SJSA1 (cell line): ENCODE measurements around the gene CCDC30. TPM values are rescaled to one million over a fixed set of nuclear protein-coding genes. Genes with fewer than 3 reads are reported as not detected.
"Not testable (repeated sequence)": the region's sequence is repeated elsewhere in the genome, so short reads cannot be mapped to it uniquely, and the experiment has no call there.

Source experiments
- DNase-seq, 2 experiments: peaks; one replicate each; pipeline ENCODE4 v3.0.0-alpha.2; 2015 to 2020; ENCODE audit warnings: low spot score in 2 of 2, low read depth in 1 of 2
- H3K27ac ChIP-seq: fragments of 250-450 bp; sonication (Bioruptor Pico); 2 replicates; pipeline ENCODE4 v1.5.1; 2020; ENCODE audit warnings: mild to moderate bottlenecking, moderate library complexity
- H3K27me3 ChIP-seq: fragments of 250-450 bp; sonication (Bioruptor Pico); replicated peaks from 2 replicates; pipeline ENCODE4 v1.5.1; 2020; ENCODE audit warnings: mild to moderate bottlenecking, moderate library complexity
- H3K36me3 ChIP-seq: fragments of 250-450 bp; sonication (Bioruptor Pico); 2 replicates; pipeline ENCODE4 v1.5.1; 2020; ENCODE audit warnings: mild to moderate bottlenecking
- H3K4me1 ChIP-seq: fragments of 250-450 bp; sonication (Bioruptor Pico); replicated peaks from 2 replicates; pipeline ENCODE4 v1.6.1; 2021; ENCODE audit warnings: mild to moderate bottlenecking
- H3K4me3 ChIP-seq: fragments of 250-450 bp; sonication (Bioruptor Pico); 2 replicates; pipeline ENCODE4 v1.5.1; 2020; ENCODE audit warnings: mild to moderate bottlenecking
- H3K9me3 ChIP-seq: fragments of 250-450 bp; sonication (Bioruptor Pico); replicated peaks from 2 replicates; pipeline ENCODE4 v1.5.1; 2020; ENCODE audit warnings: mild to moderate bottlenecking
- total RNA-seq: library from RNA; depleted of rRNA; stranded (reverse); fragments of >200 nt; shearing (Covaris generic); gene quantifications from 2 replicates; pipeline ENCODE4 v1.2.3, GENCODE V29; 2014

CCDC30 gene
- total RNA-seq, 1 experiment from 2014 or later, result 0.13 TPM

DNA sequence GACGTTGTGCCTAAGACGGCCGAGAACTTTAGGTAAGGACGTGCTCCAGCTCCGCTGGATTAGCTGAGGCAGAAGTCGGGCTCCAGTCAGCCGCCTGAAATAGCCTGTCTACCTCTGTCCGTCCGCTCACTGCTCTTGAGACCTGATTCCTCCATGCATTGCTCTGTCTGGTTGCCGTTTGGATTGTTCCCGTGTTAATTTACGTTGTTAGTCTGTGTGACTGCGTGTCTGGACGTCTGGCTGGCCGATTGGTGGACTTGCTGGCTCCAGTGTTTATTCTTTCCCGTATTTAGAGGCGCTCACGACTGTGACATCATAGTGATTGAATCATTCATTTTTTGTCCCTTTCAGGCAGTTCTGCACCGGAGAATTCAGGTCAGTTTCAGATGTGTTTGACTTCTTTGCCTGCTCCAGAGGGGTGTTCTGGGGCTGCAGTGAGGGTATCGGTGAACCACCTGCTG, 195.8 kb downstream of the CCDC30 start:
- Histone ChIP-seq H3K4me3 (peak overlapping the region; percentile 67), H3K4me1 (peaks cover 8% of the 10 kb centered on the region; the same call in 1 of the 2 replicates), H3K9me3 (no peaks in the 10 kb centered on the region), H3K27ac (peak overlapping the region; percentile 38; the same call in 1 of the 2 replicates), H3K36me3 (peaks cover 41% of the 10 kb centered on the region), H3K27me3 (peaks cover 2% of the 10 kb centered on the region; the same call in 1 of the 2 replicates)
- DNase-seq, result no peak

DNA sequence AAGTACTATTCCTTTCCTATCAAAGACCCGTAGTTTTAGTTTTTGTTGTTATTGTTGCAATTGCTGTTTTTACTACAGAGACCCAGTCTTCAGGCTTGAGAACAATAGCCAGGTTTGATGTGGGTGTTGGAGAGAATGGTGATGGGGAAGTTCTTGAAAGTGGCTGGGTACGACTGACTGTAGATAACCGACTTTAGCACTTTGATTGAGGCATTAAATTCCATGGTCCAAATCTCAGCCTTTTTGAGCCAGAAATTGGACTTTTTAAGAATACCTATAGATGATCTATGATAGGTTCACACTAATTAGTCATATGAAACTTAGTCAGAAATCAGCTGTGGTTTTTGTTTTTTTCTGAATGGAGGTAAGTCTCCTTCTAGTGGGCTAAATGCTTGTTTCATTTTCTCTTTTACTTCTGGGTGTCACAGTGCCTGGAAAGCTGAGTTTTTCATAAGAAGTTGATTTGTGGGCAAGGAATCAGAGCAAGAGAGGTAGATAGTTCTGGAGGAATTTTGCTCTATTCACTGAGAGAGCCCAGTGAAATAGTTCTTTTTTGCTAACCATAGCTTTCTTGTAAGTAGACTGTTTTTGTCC, 197.9 kb downstream of the CCDC30 start:
- Histone ChIP-seq H3K4me3 (no peak overlapping the region), H3K27ac (no peak overlapping the region), H3K4me1 (peaks cover 8% of the 10 kb centered on the region; the same call in 1 of the 2 replicates), H3K9me3 (no peaks in the 10 kb centered on the region), H3K27me3 (no peaks in the 10 kb centered on the region), H3K36me3 (peaks cover 62% of the 10 kb centered on the region)
- no peak for DNase-seq

- H3K9me3 ChIP-seq, result no peaks in the 10 kb centered on the region
- DNase-seq, result no peak
- H3K4me3 ChIP-seq, result no peak overlapping the region
- H3K27me3 ChIP-seq, result no peaks in the 10 kb centered on the region
- H3K4me1 ChIP-seq, result no peaks in the 10 kb centered on the region
- H3K27ac ChIP-seq, result no peak overlapping the region
- peaks cover 65% of the 10 kb centered on the region for H3K36me3 ChIP-seq
Measured at GRCh38 chr1:42669936-42670335, 206.8 kb downstream of the CCDC30 start.

GRCh38 chr1:42670425-42670824, 207.3 kb downstream of the CCDC30 start:
- H3K9me3 ChIP-seq, result no peaks in the 10 kb centered on the region
- H3K27me3 ChIP-seq, result no peaks in the 10 kb centered on the region
- no peak overlapping the region for H3K4me3 ChIP-seq
- no peak overlapping the region for H3K27ac ChIP-seq
- peaks cover 65% of the 10 kb centered on the region for H3K36me3 ChIP-seq
- H3K4me1 ChIP-seq, result no peaks in the 10 kb centered on the region
- no peak for DNase-seq

GRCh38 chr1:42674214-42674613, 211.1 kb downstream of the CCDC30 start:
- H3K9me3 ChIP-seq, result no peaks in the 10 kb centered on the region
- H3K4me1 ChIP-seq, result no peaks in the 10 kb centered on the region
- no peaks in the 10 kb centered on the region for H3K27me3 ChIP-seq
- H3K4me3 ChIP-seq, result no peak overlapping the region
- DNase-seq, result no peak
- H3K27ac ChIP-seq, result no peak overlapping the region
- H3K36me3 ChIP-seq, result peaks cover 39% of the 10 kb centered on the region; the same call in 1 of the 2 replicates

DNA sequence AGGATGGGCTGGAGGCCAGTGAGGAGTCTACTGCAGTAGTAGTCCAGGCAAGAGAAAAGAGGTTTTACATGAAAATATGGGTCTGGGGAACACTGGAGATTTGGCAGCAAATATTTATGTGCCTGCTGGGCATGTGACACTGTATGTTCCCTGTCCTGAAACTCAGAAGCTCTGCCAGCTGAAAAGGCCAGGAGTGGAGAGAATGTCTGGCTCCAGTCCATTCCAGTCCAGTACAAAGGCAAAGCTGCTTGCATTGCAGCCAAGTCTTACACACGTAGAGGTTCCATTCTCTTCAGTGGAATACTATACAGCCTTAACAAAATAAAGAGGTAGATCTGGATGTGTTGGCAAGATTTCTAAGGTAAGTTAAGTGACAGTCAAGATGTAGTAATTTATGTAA, 211.6 kb downstream of the CCDC30 start:
- DNase-seq, result no peak
- H3K9me3 ChIP-seq, result no peaks in the 10 kb centered on the region
- no peaks in the 10 kb centered on the region for H3K27me3 ChIP-seq
- no peak overlapping the region for H3K4me3 ChIP-seq
- peaks cover 36% of the 10 kb centered on the region; the same call in 1 of the 2 replicates for H3K36me3 ChIP-seq
- H3K4me1 ChIP-seq, result no peaks in the 10 kb centered on the region
- H3K27ac ChIP-seq, result no peak overlapping the region

DNA sequence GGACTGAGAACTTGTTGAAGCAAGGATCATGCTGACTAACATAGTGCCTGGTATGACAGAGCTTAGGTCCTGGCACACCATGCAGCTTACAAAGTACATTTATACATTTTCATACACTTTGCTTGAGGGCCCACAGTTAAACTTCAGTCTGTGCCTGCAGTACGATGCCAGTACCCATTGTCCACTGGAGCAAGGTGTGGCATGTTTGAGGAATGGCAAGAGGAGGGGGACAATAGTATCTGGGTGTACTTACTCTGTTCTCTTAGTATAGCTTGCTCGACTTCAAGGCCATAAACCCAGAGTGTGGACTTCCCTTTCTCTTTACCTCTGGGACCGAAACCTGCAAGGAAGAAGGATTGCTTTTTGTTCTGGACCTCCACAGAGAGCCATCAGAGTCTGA, 212.4 kb downstream of the CCDC30 start:
- no peak for DNase-seq
- H3K4me3 ChIP-seq, result no peak overlapping the region
- no peaks in the 10 kb centered on the region for H3K4me1 ChIP-seq
- H3K36me3 ChIP-seq, result peaks cover 29% of the 10 kb centered on the region; the same call in 1 of the 2 replicates
- no peaks in the 10 kb centered on the region for H3K27me3 ChIP-seq
- H3K9me3 ChIP-seq, result no peaks in the 10 kb centered on the region
- no peak overlapping the region for H3K27ac ChIP-seq

DNA sequence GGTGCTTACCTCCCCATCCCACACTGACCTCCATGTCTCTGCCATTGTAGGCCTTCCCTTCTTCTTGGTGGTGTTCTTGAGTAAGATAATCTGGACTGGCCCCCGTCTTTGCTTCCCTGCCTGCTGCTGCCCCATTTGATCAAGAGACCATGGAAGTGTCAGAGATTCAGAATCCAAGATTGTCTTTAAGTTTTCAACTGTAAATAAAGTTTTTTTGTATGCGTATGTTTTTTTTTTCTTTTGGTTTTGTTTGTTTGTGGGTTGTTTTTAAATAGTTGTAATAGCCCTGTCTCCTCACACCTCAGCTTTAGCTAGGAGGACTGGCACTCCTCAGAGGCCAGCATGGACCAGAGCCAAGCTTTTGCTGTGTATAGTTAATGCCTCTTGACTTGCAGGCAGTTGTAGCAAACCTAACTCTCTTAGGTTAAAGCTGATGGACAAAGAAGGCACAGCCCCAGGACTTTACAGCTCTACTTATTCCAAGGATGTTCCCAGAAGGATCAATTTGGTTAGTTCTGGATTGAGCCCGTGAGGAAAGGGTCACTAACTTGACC, 213.5 kb downstream of the CCDC30 start:
- H3K4me1 ChIP-seq, result peaks cover 9% of the 10 kb centered on the region
- no peak overlapping the region for H3K4me3 ChIP-seq
- no peak overlapping the region for H3K27ac ChIP-seq
- DNase-seq, result no peak
- peaks cover 28% of the 10 kb centered on the region; the same call in 1 of the 2 replicates for H3K36me3 ChIP-seq
- no peaks in the 10 kb centered on the region for H3K27me3 ChIP-seq
- H3K9me3 ChIP-seq, result no peaks in the 10 kb centered on the region

GRCh38 chr1:42679364-42679983, 216.4 kb downstream of the CCDC30 start:
- H3K27ac ChIP-seq, result no peak overlapping the region
- H3K27me3 ChIP-seq, result no peaks in the 10 kb centered on the region
- no peak for DNase-seq

GRCh38 chr1:42680055-42680454, 217.0 kb downstream of the CCDC30 start:
- H3K27ac ChIP-seq, result no peak overlapping the region
- peaks cover 33% of the 10 kb centered on the region for H3K36me3 ChIP-seq
- no peaks in the 10 kb centered on the region for H3K27me3 ChIP-seq
- H3K9me3 ChIP-seq, result no peaks in the 10 kb centered on the region
- no peak overlapping the region for H3K4me3 ChIP-seq
- peaks cover 24% of the 10 kb centered on the region for H3K4me1 ChIP-seq
- no peak for DNase-seq

More at GRCh38 chr1:42679364-42679983, 216.4 kb downstream of the CCDC30 start:
- peaks cover 31% of the 10 kb centered on the region for H3K36me3 ChIP-seq
- H3K4me1 ChIP-seq, result peaks cover 20% of the 10 kb centered on the region
- H3K9me3 ChIP-seq, result no peaks in the 10 kb centered on the region
- H3K4me3 ChIP-seq, result no peak overlapping the region

GRCh38 chr1:42680921-42681683, 218.0 kb downstream of the CCDC30 start:
- H3K36me3 ChIP-seq, result peaks cover 33% of the 10 kb centered on the region
- DNase-seq, result no peak
- H3K27ac ChIP-seq, result peak overlapping the region; percentile 72; the same call in 1 of the 2 replicates
- H3K27me3 ChIP-seq, result no peaks in the 10 kb centered on the region
- peaks cover 24% of the 10 kb centered on the region for H3K4me1 ChIP-seq
- H3K9me3 ChIP-seq, result no peaks in the 10 kb centered on the region
- peak overlapping the region; percentile 94 for H3K4me3 ChIP-seq

GRCh38 chr1:42681741-42682483, 218.8 kb downstream of the CCDC30 start, which contains the start of gene YBX1:
YBX1 (plus strand) TSS chr1:42682418; CDS start chr1:42682566, 148 bp downstream.
- DNase-seq, result peak; percentile 95 to 97
- no peaks in the 10 kb centered on the region for H3K9me3 ChIP-seq
- H3K4me3 ChIP-seq, result peak within 1 kb of the TSS; percentile 94
- H3K27me3 ChIP-seq, result no peaks in the 10 kb centered on the region
- H3K4me1 ChIP-seq, result peaks cover 24% of the 10 kb centered on the region
- H3K27ac ChIP-seq, result peak within 1 kb of the TSS; percentile 72
- peaks cover 41% of the 10 kb centered on the region for H3K36me3 ChIP-seq

GRCh38 chr1:42682484-42682738, 219.3 kb downstream of the CCDC30 start:
- not testable (repeated sequence) for H3K27me3 ChIP-seq, H3K9me3 ChIP-seq, DNase-seq
- peak overlapping the region; percentile 94 for H3K4me3 ChIP-seq
- peaks cover 24% of the 10 kb centered on the region for H3K4me1 ChIP-seq
- H3K36me3 ChIP-seq, result peaks cover 46% of the 10 kb centered on the region
- peak overlapping the region; percentile 25 for H3K27ac ChIP-seq
